ENCODE results near the gene PRSS22. TPM values are rescaled to one million over a fixed set of nuclear protein-coding genes. Genes with fewer than 3 reads are reported as not detected.

Gene PRSS22
- polyA plus RNA-seq, 1 of the 3 experiments (the other 2 are of a cell fraction): not detected

DNA sequence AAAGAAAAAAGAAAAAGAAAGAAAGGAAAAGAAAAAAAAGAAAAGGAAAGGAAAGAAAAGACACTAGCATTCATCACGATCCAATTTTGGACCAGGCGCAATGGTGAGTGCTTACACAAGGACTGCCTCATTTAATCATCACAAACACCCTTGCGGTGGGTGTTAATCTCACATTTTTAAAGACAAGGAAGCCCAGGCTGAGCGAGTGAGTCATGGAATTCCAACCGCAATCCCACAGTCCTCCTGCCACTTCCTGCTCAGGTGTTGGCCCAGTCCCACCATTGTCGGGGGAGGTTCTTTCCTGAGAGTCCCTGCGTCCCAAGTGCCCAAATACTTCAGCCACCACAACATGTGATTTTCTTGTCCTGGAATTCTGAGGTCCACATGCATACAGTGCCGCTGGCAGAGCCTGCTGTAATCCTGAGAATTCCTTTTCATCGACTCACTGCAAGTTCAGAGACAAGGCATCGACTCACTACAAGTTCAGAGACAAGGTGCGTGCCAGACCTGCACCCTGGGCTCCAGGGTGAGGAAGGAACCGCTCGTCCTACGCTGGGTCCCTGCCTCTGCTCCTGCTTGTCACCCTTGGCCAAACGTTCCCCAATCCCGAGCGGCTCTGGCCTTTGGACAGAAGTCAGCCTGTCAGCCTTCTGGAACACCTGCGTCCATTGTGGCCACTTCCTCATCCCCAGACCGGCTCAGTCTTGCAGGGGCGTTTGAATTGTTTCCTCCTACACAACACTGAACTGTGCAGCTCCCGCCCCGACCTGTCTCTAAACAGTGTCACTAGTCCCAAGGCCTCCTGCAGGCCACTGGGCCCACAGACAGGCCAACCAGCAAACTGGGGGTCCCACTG lies 22.1 kb downstream of the PRSS22 start:
- peak overlapping the region; percentile 46 for H3K4me2 ChIP-seq
- DNase-seq: no peak
- H3K27me3 ChIP-seq (ENCODE audit: insufficient read depth): no peaks in the 10 kb centered on the region; the same call in 1 of the 2 replicates
- H3K27ac ChIP-seq (ENCODE audit: low read depth in 2 of 2, low read length in 1 of 2): peak overlapping the region; percentile 9 to 50; a peak in 3 of 4 replicates
- H3K4me3 ChIP-seq (ENCODE audit: low read depth in 2 of 2, low read length in 1 of 2): no peak overlapping the region
- CTCF ChIA-PET: interaction anchor here (0.7 kb wide), 1 partner anchor 33 kb away, joined by 3 read pairs; no protein-coding TSS in a partner anchor
- no peaks in the 10 kb centered on the region for H3K79me2 ChIP-seq (ENCODE audit: insufficient read depth)
- H3F3A ChIP-seq (replicated peaks; ENCODE audit: insufficient read depth): peaks cover 9% of the 10 kb centered on the region
- WGBS (ENCODE audit: low lambda C conversion rate): 34% methylated on average over 21 of the region's 22 CpGs
- H3K9ac ChIP-seq: no peak overlapping the region; the same call in 1 of the 2 replicates
- peaks cover 0 to 4% of the 10 kb centered on the region in 2 experiments; a peak in 1 of 4 replicates for H3K4me1 ChIP-seq (ENCODE audit: control insufficient read depth in 1 of 2, insufficient read depth in 2 of 2, low read depth in 1 of 2, low read length in 1 of 2)
- H3K9me2 ChIP-seq: no peaks in the 10 kb centered on the region
- no peak overlapping the region for H2AFZ ChIP-seq (ENCODE audit: low read depth)
- POLR2A ChIA-PET: no interaction called here
- no peaks in the 10 kb centered on the region for H3K9me3 ChIP-seq
- no peaks in the 10 kb centered on the region for H3K36me3 ChIP-seq (replicated peaks in 1 of 2; ENCODE audit: control insufficient read depth in 1 of 2, insufficient read depth in 2 of 2, low read length in 1 of 2)
- H4K20me1 ChIP-seq (ENCODE audit: insufficient read depth): no peaks in the 10 kb centered on the region
- TF ChIP-seq EP300 (IDR thresholded peaks at IDR 0.05; ENCODE audit: borderline replicate concordance in 1 of 2, low read depth in 1 of 2, low read length in 1 of 2) (peak in 1 of 2 experiments; percentile 71; a peak in 2 of 4 replicates), RCOR1 (IDR thresholded peaks at IDR 0.05; ENCODE audit: low read length) (no peak), RAD21 (IDR thresholded peaks at IDR 0.05; ENCODE audit: low read length) (no peak), SIN3A (IDR thresholded peaks at IDR 0.05; ENCODE audit: borderline replicate concordance, low read depth, low read length) (no peak), JUND (IDR thresholded peaks at IDR 0.05) (peak; percentile 85), ELF1 (IDR thresholded peaks at IDR 0.05) (peak; percentile 44; the same call in 1 of the 2 replicates), TAF1 (IDR thresholded peaks at IDR 0.05; ENCODE audit: borderline replicate concordance, low read depth, low read length) (no peak), YY1 (IDR thresholded peaks at IDR 0.05; ENCODE audit: low read depth) (no peak), SMC3 (IDR thresholded peaks at IDR 0.05; ENCODE audit: low read depth, low read length) (no peak), FOXM1 (IDR thresholded peaks at IDR 0.05; ENCODE audit: low read depth) (peak; percentile 18; the same call in 1 of the 2 replicates), MXI1 (IDR thresholded peaks at IDR 0.05; ENCODE audit: low read depth, low read length) (no peak), FOXJ3 (CRISPR knock-in tag; IDR thresholded peaks at IDR 0.05) (no peak), MEF2A (IDR thresholded peaks at IDR 0.05; ENCODE audit: borderline replicate concordance, low read depth) (no peak), EZH2phosphoT487 (IDR thresholded peaks at IDR 0.05; ENCODE audit: borderline replicate concordance, low read depth) (no peak), NRF1 (IDR thresholded peaks at IDR 0.05; ENCODE audit: low read depth, low read length) (no peak)
- TF ChIP-seq, protein P1, sequence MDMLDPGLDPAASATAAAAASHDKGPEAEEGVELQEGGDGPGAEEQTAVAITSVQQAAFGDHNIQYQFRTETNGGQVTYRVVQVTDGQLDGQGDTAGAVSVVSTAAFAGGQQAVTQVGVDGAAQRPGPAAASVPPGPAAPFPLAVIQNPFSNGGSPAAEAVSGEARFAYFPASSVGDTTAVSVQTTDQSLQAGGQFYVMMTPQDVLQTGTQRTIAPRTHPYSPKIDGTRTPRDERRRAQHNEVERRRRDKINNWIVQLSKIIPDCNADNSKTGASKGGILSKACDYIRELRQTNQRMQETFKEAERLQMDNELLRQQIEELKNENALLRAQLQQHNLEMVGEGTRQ (IDR thresholded peaks at IDR 0.05; ENCODE audit: borderline replicate concordance, low read depth, low read length): no peak
- TF ChIP-seq, protein P2, sequence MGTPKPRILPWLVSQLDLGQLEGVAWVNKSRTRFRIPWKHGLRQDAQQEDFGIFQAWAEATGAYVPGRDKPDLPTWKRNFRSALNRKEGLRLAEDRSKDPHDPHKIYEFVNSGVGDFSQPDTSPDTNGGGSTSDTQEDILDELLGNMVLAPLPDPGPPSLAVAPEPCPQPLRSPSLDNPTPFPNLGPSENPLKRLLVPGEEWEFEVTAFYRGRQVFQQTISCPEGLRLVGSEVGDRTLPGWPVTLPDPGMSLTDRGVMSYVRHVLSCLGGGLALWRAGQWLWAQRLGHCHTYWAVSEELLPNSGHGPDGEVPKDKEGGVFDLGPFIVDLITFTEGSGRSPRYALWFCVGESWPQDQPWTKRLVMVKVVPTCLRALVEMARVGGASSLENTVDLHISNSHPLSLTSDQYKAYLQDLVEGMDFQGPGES (IDR thresholded peaks at IDR 0.05; ENCODE audit: low read depth, low read length): no peak
- TF ChIP-seq, protein P3, sequence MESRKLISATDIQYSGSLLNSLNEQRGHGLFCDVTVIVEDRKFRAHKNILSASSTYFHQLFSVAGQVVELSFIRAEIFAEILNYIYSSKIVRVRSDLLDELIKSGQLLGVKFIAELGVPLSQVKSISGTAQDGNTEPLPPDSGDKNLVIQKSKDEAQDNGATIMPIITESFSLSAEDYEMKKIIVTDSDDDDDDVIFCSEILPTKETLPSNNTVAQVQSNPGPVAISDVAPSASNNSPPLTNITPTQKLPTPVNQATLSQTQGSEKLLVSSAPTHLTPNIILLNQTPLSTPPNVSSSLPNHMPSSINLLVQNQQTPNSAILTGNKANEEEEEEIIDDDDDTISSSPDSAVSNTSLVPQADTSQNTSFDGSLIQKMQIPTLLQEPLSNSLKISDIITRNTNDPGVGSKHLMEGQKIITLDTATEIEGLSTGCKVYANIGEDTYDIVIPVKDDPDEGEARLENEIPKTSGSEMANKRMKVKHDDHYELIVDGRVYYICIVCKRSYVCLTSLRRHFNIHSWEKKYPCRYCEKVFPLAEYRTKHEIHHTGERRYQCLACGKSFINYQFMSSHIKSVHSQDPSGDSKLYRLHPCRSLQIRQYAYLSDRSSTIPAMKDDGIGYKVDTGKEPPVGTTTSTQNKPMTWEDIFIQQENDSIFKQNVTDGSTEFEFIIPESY (IDR thresholded peaks at IDR 0.05; ENCODE audit: borderline replicate concordance, low read depth): peak; percentile 52; the same call in 1 of the 2 replicates
- TF ChIP-seq, protein P4, sequence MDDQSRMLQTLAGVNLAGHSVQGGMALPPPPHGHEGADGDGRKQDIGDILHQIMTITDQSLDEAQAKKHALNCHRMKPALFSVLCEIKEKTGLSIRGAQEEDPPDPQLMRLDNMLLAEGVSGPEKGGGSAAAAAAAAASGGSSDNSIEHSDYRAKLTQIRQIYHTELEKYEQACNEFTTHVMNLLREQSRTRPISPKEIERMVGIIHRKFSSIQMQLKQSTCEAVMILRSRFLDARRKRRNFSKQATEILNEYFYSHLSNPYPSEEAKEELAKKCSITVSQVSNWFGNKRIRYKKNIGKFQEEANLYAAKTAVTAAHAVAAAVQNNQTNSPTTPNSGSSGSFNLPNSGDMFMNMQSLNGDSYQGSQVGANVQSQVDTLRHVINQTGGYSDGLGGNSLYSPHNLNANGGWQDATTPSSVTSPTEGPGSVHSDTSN (IDR thresholded peaks at IDR 0.05): peak; percentile 61
- TF ChIP-seq, protein P5, sequence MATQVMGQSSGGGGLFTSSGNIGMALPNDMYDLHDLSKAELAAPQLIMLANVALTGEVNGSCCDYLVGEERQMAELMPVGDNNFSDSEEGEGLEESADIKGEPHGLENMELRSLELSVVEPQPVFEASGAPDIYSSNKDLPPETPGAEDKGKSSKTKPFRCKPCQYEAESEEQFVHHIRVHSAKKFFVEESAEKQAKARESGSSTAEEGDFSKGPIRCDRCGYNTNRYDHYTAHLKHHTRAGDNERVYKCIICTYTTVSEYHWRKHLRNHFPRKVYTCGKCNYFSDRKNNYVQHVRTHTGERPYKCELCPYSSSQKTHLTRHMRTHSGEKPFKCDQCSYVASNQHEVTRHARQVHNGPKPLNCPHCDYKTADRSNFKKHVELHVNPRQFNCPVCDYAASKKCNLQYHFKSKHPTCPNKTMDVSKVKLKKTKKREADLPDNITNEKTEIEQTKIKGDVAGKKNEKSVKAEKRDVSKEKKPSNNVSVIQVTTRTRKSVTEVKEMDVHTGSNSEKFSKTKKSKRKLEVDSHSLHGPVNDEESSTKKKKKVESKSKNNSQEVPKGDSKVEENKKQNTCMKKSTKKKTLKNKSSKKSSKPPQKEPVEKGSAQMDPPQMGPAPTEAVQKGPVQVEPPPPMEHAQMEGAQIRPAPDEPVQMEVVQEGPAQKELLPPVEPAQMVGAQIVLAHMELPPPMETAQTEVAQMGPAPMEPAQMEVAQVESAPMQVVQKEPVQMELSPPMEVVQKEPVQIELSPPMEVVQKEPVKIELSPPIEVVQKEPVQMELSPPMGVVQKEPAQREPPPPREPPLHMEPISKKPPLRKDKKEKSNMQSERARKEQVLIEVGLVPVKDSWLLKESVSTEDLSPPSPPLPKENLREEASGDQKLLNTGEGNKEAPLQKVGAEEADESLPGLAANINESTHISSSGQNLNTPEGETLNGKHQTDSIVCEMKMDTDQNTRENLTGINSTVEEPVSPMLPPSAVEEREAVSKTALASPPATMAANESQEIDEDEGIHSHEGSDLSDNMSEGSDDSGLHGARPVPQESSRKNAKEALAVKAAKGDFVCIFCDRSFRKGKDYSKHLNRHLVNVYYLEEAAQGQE (IDR thresholded peaks at IDR 0.05; ENCODE audit: low read depth, low read length): peak; percentile 72
- TF ChIP-seq, protein P6, sequence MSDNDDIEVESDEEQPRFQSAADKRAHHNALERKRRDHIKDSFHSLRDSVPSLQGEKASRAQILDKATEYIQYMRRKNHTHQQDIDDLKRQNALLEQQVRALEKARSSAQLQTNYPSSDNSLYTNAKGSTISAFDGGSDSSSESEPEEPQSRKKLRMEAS (IDR thresholded peaks at IDR 0.05; ENCODE audit: low read depth): peak; percentile 85
- TF ChIP-seq, protein P7, sequence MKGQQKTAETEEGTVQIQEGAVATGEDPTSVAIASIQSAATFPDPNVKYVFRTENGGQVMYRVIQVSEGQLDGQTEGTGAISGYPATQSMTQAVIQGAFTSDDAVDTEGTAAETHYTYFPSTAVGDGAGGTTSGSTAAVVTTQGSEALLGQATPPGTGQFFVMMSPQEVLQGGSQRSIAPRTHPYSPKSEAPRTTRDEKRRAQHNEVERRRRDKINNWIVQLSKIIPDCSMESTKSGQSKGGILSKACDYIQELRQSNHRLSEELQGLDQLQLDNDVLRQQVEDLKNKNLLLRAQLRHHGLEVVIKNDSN (IDR thresholded peaks at IDR 0.05; ENCODE audit: borderline replicate concordance, low read depth): 0 out of 2 replicates have a peak, but pooled peaks have one; percentile 20

Measured in SK-N-SH (cell line).